ENCODE measurements around the gene AEBP1. TPM values are rescaled to one million over a fixed set of nuclear protein-coding genes. Genes with fewer than 3 reads are reported as not detected.

AEBP1 gene
- total and polyA plus RNA-seq, 9 of the 15 experiments (the other 6 are each of a cell fraction or from before 2014, with no cell fraction given) = 0.03 to 0.78 (median 0.30) TPM; not detected in 2

DNA sequence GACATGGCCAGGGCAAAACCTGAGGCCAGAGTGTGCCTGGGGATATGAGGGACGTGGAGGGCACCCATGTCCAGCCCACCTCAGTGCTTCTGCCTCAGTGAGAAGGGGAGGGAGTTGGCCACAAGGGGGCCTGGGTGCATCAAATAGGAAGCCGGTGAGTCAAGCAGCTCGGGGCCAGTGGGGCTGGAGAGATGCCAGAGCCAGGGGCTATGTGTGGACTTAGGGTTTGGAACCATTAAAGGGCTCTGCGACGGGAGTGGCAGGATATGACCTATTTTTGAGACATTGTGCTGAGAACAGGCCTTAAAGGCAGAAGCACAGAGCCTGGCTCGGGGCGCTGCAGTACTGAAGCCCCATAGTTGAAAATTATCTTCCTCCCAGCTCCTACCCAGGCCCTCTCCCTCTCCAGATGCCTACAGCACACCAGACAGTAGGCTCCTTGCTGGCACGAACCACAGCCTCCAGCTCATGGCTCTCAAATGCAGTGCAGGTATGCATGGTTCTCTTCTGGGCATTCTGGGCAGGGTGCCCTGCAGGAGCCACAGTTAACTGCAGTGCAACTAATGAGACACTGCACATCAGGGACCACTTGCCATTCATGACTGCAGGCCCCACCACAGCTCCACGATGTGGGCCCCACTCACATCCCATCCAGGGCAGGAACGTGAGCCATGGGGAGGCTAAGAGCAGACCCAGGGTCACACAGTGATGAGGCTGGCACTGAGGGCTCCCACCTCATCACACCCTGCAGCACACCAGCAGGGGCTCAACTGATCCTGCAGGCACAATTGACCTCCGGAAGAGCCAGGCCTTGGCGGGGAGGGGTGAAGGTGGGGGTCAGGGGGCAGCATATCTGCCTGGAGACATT is 31.5 kb upstream of the AEBP1 start:
- no peak overlapping the region for H3K4me3 ChIP-seq
- DNase-seq (ENCODE audit: extremely low read depth in 1 of 4, low spot score in 3 of 4) (peak; percentile 68 to 82 (median 76)), FAIRE-seq (peak; percentile 78), ATAC-seq (peak; percentile 90)
- H4K20me1 ChIP-seq (replicated peaks; ENCODE audit: control insufficient read depth, insufficient read depth, low read length) = peaks cover 6% of the 10 kb centered on the region
- POLR2A ChIA-PET = interaction anchor here (0.9 kb wide), 1 partner anchor 19 kb away, joined by 3 read pairs; no protein-coding TSS in a partner anchor
- H3K36me3 ChIP-seq (ENCODE audit: control insufficient read depth, insufficient read depth, low read length) = peaks cover 13% of the 10 kb centered on the region; the same call in 1 of the 3 replicates
- H3K9me3 ChIP-seq (replicated peaks; ENCODE audit: control insufficient read depth, insufficient read depth, low read depth, low read length) = no peaks in the 10 kb centered on the region
- no peak overlapping the region for H3K9ac ChIP-seq (ENCODE audit: insufficient read depth in 1 of 2, low read depth in 2 of 2, low read length in 2 of 2)
- WGBS (ENCODE audit: insufficient coverage, low coverage, missing lambda C conversion rate) = 35% methylated on average over 12 of the region's 12 CpGs
- no peak overlapping the region for H3K4me2 ChIP-seq (ENCODE audit: insufficient read depth, low read length)
- BruUV-seq (replicated peaks) = no TSS peak
- peaks cover 6 to 16% of the 10 kb centered on the region in 2 experiments; a peak in 3 of 5 replicates for H3K4me1 ChIP-seq (replicated peaks in 1 of 2; ENCODE audit: control insufficient read depth in 2 of 2, insufficient read depth in 2 of 2, low read length in 2 of 2)
- no peak overlapping the region for H2AFZ ChIP-seq (ENCODE audit: low read depth, low read length)
- H3K27me3 ChIP-seq (ENCODE audit: control insufficient read depth in 2 of 2, insufficient read depth in 2 of 2, low read length in 2 of 2) = peaks cover 0 to 7% of the 10 kb centered on the region in 2 experiments; a peak in 2 of 5 replicates
- no peaks in the 10 kb centered on the region for H3K79me2 ChIP-seq (ENCODE audit: control insufficient read depth, insufficient read depth, low read length)
- in situ Hi-C loops (cut with MboI) = no loop called here
- no peak overlapping the region for H3K27ac ChIP-seq (ENCODE audit: extremely low read depth, low read depth, low read length)
- H3K9me1 ChIP-seq (ENCODE audit: control insufficient read depth, insufficient read depth, low read length) = peaks cover 4% of the 10 kb centered on the region
- intact Hi-C loops (cut with micrococcal nuclease) = loop anchor here (2.0 kb wide), 1 partner anchor 124 kb away; no protein-coding TSS in a partner anchor
- CTCF ChIA-PET (ENCODE audit: low intra/inter-chr PET ratio) = interaction anchor here (1.0 kb wide), 1 partner anchor 52 kb away, joined by 3 read pairs; no protein-coding TSS in a partner anchor
- TF ChIP-seq XRCC4 (IDR thresholded peaks at IDR 0.05; ENCODE audit: extremely low read depth, insufficient read depth, insufficient read length) = no peak
- TF ChIP-seq, protein P1, sequence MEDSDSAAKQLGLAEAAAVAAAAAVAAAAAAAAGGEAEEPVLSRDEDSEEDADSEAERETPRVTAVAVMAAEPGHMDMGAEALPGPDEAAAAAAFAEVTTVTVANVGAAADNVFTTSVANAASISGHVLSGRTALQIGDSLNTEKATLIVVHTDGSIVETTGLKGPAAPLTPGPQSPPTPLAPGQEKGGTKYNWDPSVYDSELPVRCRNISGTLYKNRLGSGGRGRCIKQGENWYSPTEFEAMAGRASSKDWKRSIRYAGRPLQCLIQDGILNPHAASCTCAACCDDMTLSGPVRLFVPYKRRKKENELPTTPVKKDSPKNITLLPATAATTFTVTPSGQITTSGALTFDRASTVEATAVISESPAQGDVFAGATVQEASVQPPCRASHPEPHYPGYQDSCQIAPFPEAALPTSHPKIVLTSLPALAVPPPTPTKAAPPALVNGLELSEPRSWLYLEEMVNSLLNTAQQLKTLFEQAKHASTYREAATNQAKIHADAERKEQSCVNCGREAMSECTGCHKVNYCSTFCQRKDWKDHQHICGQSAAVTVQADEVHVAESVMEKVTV (CRISPR knock-in tag; IDR thresholded peaks at IDR 0.05) = peak; percentile 36; the same call in 1 of the 2 replicates
- peak; percentile 37; the same call in 1 of the 2 replicates for TF ChIP-seq CXXC5 (CRISPR knock-in tag; IDR thresholded peaks at IDR 0.05)
- no peak for TF ChIP-seq SRSF9 (IDR thresholded peaks at IDR 0.05; ENCODE audit: borderline replicate concordance, low read depth, low read length)
- TF ChIP-seq, protein P2, sequence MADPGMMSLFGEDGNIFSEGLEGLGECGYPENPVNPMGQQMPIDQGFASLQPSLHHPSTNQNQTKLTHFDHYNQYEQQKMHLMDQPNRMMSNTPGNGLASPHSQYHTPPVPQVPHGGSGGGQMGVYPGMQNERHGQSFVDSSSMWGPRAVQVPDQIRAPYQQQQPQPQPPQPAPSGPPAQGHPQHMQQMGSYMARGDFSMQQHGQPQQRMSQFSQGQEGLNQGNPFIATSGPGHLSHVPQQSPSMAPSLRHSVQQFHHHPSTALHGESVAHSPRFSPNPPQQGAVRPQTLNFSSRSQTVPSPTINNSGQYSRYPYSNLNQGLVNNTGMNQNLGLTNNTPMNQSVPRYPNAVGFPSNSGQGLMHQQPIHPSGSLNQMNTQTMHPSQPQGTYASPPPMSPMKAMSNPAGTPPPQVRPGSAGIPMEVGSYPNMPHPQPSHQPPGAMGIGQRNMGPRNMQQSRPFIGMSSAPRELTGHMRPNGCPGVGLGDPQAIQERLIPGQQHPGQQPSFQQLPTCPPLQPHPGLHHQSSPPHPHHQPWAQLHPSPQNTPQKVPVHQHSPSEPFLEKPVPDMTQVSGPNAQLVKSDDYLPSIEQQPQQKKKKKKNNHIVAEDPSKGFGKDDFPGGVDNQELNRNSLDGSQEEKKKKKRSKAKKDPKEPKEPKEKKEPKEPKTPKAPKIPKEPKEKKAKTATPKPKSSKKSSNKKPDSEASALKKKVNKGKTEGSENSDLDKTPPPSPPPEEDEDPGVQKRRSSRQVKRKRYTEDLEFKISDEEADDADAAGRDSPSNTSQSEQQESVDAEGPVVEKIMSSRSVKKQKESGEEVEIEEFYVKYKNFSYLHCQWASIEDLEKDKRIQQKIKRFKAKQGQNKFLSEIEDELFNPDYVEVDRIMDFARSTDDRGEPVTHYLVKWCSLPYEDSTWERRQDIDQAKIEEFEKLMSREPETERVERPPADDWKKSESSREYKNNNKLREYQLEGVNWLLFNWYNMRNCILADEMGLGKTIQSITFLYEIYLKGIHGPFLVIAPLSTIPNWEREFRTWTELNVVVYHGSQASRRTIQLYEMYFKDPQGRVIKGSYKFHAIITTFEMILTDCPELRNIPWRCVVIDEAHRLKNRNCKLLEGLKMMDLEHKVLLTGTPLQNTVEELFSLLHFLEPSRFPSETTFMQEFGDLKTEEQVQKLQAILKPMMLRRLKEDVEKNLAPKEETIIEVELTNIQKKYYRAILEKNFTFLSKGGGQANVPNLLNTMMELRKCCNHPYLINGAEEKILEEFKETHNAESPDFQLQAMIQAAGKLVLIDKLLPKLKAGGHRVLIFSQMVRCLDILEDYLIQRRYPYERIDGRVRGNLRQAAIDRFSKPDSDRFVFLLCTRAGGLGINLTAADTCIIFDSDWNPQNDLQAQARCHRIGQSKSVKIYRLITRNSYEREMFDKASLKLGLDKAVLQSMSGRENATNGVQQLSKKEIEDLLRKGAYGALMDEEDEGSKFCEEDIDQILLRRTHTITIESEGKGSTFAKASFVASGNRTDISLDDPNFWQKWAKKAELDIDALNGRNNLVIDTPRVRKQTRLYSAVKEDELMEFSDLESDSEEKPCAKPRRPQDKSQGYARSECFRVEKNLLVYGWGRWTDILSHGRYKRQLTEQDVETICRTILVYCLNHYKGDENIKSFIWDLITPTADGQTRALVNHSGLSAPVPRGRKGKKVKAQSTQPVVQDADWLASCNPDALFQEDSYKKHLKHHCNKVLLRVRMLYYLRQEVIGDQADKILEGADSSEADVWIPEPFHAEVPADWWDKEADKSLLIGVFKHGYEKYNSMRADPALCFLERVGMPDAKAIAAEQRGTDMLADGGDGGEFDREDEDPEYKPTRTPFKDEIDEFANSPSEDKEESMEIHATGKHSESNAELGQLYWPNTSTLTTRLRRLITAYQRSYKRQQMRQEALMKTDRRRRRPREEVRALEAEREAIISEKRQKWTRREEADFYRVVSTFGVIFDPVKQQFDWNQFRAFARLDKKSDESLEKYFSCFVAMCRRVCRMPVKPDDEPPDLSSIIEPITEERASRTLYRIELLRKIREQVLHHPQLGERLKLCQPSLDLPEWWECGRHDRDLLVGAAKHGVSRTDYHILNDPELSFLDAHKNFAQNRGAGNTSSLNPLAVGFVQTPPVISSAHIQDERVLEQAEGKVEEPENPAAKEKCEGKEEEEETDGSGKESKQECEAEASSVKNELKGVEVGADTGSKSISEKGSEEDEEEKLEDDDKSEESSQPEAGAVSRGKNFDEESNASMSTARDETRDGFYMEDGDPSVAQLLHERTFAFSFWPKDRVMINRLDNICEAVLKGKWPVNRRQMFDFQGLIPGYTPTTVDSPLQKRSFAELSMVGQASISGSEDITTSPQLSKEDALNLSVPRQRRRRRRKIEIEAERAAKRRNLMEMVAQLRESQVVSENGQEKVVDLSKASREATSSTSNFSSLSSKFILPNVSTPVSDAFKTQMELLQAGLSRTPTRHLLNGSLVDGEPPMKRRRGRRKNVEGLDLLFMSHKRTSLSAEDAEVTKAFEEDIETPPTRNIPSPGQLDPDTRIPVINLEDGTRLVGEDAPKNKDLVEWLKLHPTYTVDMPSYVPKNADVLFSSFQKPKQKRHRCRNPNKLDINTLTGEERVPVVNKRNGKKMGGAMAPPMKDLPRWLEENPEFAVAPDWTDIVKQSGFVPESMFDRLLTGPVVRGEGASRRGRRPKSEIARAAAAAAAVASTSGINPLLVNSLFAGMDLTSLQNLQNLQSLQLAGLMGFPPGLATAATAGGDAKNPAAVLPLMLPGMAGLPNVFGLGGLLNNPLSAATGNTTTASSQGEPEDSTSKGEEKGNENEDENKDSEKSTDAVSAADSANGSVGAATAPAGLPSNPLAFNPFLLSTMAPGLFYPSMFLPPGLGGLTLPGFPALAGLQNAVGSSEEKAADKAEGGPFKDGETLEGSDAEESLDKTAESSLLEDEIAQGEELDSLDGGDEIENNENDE (IDR thresholded peaks at IDR 0.05; ENCODE audit: low read depth, low read length) = no peak
- TF ChIP-seq ELF4 (CRISPR knock-in tag; IDR thresholded peaks at IDR 0.05) = 0 out of 2 replicates have a peak, but pooled peaks have one; percentile 19
